HL-60 (cell line): ENCODE results near the gene SORCS2.

Source experiments
- POLR2AphosphoS5 ChIP-seq: IDR thresholded peaks from 2 replicates; pipeline ENCODE4 v1.6.1; 2012; ENCODE audit warnings: low read depth
- SPI1 ChIP-seq: IDR thresholded peaks from 2 replicates; pipeline ENCODE4 v1.6.1; 2012; ENCODE audit warnings: low read depth, mild to moderate bottlenecking, borderline replicate concordance
- TF ChIP-seq, protein P1 (sequence below): IDR thresholded peaks from one replicate; pipeline ENCODE4 v1.5.1; 2011; ENCODE audit warnings: low read length, control low read depth, inconsistent platforms; ENCODE audit not compliant: insufficient read depth
- TF ChIP-seq, protein P2 (sequence below): IDR thresholded peaks from 2 replicates; pipeline ENCODE4 v1.6.1; 2012; ENCODE audit warnings: low read depth; ENCODE audit not compliant: insufficient replicate concordance

DNA sequence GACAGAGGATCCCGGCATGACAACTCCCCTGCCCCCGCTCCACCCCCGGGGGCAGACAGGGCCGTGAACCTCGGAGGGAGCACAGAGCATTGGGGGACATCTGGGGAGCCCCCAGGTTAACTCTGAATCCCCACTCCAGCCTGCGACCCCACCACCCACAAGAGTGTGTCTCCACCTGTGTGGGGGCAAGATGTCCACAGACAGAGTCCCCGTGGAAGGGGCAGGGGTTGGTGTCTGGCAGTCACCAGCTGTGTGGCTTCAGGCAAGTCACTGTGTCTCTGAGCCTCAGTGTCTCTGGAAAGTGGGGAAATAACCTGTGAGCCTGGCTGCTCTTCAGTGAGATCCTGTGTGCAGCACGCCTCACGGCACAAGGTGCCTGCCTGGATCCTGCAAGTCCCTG, 508.3 kb downstream of the SORCS2 start:
- TF ChIP-seq, protein P1, sequence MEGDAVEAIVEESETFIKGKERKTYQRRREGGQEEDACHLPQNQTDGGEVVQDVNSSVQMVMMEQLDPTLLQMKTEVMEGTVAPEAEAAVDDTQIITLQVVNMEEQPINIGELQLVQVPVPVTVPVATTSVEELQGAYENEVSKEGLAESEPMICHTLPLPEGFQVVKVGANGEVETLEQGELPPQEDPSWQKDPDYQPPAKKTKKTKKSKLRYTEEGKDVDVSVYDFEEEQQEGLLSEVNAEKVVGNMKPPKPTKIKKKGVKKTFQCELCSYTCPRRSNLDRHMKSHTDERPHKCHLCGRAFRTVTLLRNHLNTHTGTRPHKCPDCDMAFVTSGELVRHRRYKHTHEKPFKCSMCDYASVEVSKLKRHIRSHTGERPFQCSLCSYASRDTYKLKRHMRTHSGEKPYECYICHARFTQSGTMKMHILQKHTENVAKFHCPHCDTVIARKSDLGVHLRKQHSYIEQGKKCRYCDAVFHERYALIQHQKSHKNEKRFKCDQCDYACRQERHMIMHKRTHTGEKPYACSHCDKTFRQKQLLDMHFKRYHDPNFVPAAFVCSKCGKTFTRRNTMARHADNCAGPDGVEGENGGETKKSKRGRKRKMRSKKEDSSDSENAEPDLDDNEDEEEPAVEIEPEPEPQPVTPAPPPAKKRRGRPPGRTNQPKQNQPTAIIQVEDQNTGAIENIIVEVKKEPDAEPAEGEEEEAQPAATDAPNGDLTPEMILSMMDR, result no peak
- TF ChIP-seq POLR2AphosphoS5 (no peak), SPI1 (no peak)
- TF ChIP-seq, protein P2, sequence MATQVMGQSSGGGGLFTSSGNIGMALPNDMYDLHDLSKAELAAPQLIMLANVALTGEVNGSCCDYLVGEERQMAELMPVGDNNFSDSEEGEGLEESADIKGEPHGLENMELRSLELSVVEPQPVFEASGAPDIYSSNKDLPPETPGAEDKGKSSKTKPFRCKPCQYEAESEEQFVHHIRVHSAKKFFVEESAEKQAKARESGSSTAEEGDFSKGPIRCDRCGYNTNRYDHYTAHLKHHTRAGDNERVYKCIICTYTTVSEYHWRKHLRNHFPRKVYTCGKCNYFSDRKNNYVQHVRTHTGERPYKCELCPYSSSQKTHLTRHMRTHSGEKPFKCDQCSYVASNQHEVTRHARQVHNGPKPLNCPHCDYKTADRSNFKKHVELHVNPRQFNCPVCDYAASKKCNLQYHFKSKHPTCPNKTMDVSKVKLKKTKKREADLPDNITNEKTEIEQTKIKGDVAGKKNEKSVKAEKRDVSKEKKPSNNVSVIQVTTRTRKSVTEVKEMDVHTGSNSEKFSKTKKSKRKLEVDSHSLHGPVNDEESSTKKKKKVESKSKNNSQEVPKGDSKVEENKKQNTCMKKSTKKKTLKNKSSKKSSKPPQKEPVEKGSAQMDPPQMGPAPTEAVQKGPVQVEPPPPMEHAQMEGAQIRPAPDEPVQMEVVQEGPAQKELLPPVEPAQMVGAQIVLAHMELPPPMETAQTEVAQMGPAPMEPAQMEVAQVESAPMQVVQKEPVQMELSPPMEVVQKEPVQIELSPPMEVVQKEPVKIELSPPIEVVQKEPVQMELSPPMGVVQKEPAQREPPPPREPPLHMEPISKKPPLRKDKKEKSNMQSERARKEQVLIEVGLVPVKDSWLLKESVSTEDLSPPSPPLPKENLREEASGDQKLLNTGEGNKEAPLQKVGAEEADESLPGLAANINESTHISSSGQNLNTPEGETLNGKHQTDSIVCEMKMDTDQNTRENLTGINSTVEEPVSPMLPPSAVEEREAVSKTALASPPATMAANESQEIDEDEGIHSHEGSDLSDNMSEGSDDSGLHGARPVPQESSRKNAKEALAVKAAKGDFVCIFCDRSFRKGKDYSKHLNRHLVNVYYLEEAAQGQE, result no peak
